ENCODE results near the gene SMC4.

Gene SMC4

GRCh38 chr3:160480931-160481330 is 81.5 kb downstream of the SMC4 start:
- DNase-seq, result no peak

GRCh38 chr3:160481856-160482255 is 82.4 kb downstream of the SMC4 start:
- DNase-seq, result no peak

GRCh38 chr3:160482796-160483195 is 83.3 kb downstream of the SMC4 start:
- no peak for DNase-seq

All from effector CD4-positive, alpha-beta T cell (primary cell).